ENCODE data around the gene TMEM9B. TPM values are rescaled to one million over a fixed set of nuclear protein-coding genes. Genes with fewer than 3 reads are reported as not detected.

TMEM9B gene
- polyA plus RNA-seq, 1 donor from 2014 or later, result 104 TPM

DNA sequence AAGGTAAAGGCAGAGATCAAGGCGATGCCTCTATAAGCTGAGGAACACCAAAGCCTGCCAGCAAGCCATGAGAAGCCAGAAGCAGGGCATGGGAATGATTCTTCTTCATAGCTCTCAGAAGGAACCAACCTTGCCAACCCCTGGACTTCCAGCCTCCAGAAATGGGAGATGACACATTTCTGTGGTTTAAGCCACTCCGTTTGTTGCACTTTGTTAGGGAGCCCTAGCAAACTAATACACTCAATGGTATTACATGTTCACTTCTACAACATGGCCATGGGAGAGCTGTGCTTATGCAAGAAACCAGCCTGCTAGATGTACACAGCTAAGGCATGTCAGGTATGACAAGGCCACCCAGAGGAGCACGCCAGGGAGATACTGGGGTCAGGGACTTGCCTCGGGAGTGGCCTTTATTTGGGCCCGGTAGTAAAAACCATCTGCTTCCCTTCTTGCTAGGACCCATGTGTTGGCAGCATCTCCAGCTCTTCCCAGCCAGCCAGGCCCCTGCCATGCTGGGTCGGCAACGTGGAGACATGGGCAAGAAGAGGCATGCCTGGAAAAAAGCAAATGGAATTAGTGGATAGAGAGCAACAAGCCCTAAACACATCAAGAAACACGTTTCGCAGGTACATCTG lies 35.1 kb downstream of the TMEM9B start:
- peaks cover 2% of the 10 kb centered on the region for H3K36me3 Mint-ChIP-seq
- no peaks in the 10 kb centered on the region for H3K9me3 Mint-ChIP-seq
- no peak overlapping the region for H3K4me3 Mint-ChIP-seq
- no peaks in the 10 kb centered on the region for H3K27me3 Mint-ChIP-seq
- no peak overlapping the region for H3K27ac Mint-ChIP-seq
- no peaks in the 10 kb centered on the region for H3K4me1 Mint-ChIP-seq

DNA sequence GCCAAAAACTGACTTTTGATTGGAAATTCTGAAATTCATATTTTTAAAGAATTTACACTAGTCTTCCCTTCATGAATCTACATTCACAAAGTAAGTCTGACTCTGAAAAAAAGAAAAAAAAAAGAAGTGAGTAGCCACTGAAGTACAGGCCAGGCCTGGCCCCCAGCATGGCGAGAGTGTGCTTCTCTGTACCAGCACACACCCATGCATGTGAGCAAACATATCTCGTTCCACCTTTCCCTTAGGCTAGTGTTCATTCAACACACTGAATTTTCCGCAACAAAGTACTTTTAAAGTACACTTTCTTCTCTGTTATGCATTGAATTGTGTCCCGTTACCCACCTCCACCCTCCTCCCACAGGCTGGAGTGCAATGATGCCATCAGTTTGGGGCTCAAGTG lies 36.0 kb downstream of the TMEM9B start:
- H3K4me1 Mint-ChIP-seq, result no peaks in the 10 kb centered on the region
- peaks cover 2% of the 10 kb centered on the region for H3K36me3 Mint-ChIP-seq
- no peaks in the 10 kb centered on the region for H3K9me3 Mint-ChIP-seq
- H3K27me3 Mint-ChIP-seq, result no peaks in the 10 kb centered on the region
- no peak overlapping the region for H3K4me3 Mint-ChIP-seq
- no peak overlapping the region for H3K27ac Mint-ChIP-seq

- no peaks in the 10 kb centered on the region for H3K4me1 Mint-ChIP-seq
Measured at GRCh38 chr11:8927233-8927632, 37.0 kb downstream of the TMEM9B start.

GRCh38 chr11:8926236-8926635 lies 38.0 kb downstream of the TMEM9B start:
- no peak overlapping the region for H3K4me3 Mint-ChIP-seq
- H3K36me3 Mint-ChIP-seq, result peaks cover 2% of the 10 kb centered on the region
- no peaks in the 10 kb centered on the region for H3K4me1 Mint-ChIP-seq
- H3K27me3 Mint-ChIP-seq, result no peaks in the 10 kb centered on the region
- no peaks in the 10 kb centered on the region for H3K9me3 Mint-ChIP-seq
- H3K27ac Mint-ChIP-seq, result no peak overlapping the region

More at GRCh38 chr11:8927233-8927632, 37.0 kb downstream of the TMEM9B start:
- no peaks in the 10 kb centered on the region for H3K9me3 Mint-ChIP-seq
- peaks cover 2% of the 10 kb centered on the region for H3K36me3 Mint-ChIP-seq
- H3K4me3 Mint-ChIP-seq, result no peak overlapping the region
- no peak overlapping the region for H3K27ac Mint-ChIP-seq
- H3K27me3 Mint-ChIP-seq, result no peaks in the 10 kb centered on the region

DNA sequence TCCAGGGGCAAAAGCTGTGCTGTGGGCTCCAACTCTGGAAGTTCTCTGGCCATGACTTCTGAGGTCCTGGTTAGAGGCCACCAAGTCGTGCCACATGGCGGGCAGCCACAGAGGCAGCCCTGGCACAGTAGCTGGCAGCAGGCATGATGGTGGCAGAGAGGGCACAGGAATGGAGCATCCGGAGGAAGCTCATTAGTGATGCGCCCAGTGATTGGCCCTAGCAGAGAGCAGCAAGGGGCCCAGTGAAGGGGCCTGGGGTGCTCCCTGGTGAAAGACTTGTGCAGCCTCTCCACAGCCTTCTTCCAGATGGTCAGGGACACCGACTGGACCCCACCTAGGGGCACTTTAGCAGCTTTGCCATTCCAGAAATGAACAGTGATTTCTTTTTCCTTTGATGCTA lies 38.5 kb downstream of the TMEM9B start:
- Mint-ChIP-seq H3K4me1 (no peaks in the 10 kb centered on the region), H3K36me3 (peaks cover 2% of the 10 kb centered on the region), H3K4me3 (no peak overlapping the region), H3K27ac (no peak overlapping the region), H3K27me3 (no peaks in the 10 kb centered on the region), H3K9me3 (no peaks in the 10 kb centered on the region)

DNA sequence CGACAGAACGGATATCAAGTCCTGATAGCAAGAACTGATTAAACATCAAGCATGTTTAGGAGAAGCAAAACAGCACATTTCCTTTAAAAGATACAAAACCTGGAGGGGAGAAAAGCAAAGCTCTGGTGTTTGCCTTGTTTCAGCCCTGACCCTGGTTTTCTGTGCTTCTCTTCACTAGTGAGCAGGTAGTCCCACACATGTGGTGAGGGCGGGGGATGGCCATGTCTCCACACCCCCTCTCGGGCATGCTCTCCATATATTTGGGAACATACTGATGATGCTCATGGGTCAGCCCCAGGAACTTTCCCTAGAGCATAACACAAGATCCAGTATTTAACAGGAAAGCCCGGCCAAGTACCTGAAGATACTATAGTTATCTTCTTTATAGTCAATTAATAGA lies 41.6 kb downstream of the TMEM9B start:
- Mint-ChIP-seq H3K9me3 (no peaks in the 10 kb centered on the region), H3K4me1 (no peaks in the 10 kb centered on the region), H3K27ac (no peak overlapping the region), H3K27me3 (no peaks in the 10 kb centered on the region), H3K4me3 (no peak overlapping the region), H3K36me3 (peaks cover 4% of the 10 kb centered on the region)

GRCh38 chr11:8917157-8917825 lies 47.0 kb downstream of the TMEM9B start:
- Mint-ChIP-seq H3K4me3 (no peak overlapping the region), H3K27me3 (no peaks in the 10 kb centered on the region), H3K4me1 (peaks cover 8 to 15% (median 12%) of the 10 kb centered on the region in 3 donors), H3K9me3 (no peaks in the 10 kb centered on the region), H3K36me3 (peaks cover 2% of the 10 kb centered on the region), H3K27ac (no peak overlapping the region)

GRCh38 chr11:8914661-8915018 lies 49.6 kb downstream of the TMEM9B start:
- Mint-ChIP-seq H3K36me3 (no peaks in the 10 kb centered on the region), H3K4me3 (peak overlapping the region in 2 of 4 donors; percentile 32 to 78), H3K27ac (peak overlapping the region in 1 of 3 donors; percentile 84), H3K27me3 (no peaks in the 10 kb centered on the region), H3K9me3 (no peaks in the 10 kb centered on the region), H3K4me1 (peaks cover 14 to 21% (median 16%) of the 10 kb centered on the region in 3 donors)

DNA sequence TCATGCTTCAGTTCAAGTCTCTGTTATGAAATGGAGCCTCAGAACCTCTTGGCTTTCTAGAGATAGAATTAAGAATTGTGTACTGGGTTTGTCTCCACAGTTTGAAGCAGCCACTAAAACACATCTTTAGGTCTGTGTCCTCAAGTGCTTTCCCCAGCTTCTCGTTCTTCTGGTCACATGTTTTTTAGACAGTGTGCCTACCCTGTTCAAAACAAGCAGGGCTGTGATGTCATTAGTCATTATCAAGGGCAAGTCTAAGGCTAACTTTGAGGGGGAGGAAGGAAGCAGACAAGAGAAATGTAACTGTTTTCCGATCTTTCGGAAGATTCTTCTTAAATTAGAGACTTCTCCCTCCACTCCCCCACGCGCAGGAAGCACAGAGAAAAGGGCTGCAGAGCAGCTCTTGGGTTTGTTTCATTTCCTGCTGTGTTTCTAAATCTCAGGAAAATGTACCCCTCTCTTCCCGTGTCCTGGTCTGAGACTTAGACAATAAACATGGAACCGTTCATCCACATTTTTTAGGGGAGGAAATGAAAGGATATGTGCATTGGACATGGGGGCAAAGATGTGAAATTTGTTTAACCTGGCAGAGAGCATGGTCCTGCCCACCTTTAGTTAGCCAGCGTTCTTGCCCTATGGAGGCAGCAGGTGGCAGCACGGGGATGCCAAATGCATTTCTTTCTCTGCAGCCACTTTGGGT lies 50.1 kb downstream of the TMEM9B start:
- H3K4me3 Mint-ChIP-seq, result peak overlapping the region; percentile 32 to 81 (median 68)
- no peaks in the 10 kb centered on the region for H3K27me3 Mint-ChIP-seq
- H3K9me3 Mint-ChIP-seq, result no peaks in the 10 kb centered on the region
- peaks cover 14 to 26% (median 16%) of the 10 kb centered on the region in 3 donors for H3K4me1 Mint-ChIP-seq
- H3K27ac Mint-ChIP-seq, result peak overlapping the region in 2 of 3 donors; percentile 55 to 84
- H3K36me3 Mint-ChIP-seq, result no peaks in the 10 kb centered on the region

- Mint-ChIP-seq H3K9me3 (no peaks in the 10 kb centered on the region), H3K36me3 (no peaks in the 10 kb centered on the region), H3K27ac (peak within 1 kb of the TSS; percentile 39 to 88 (median 44)), H3K27me3 (no peaks in the 10 kb centered on the region), H3K4me3 (peak within 1 kb of the TSS; percentile 89 to 97 (median 94)), H3K4me1 (peaks cover 19 to 42% (median 23%) of the 10 kb centered on the region in 3 donors)
Measured at GRCh38 chr11:8911029-8911823, 53.0 kb downstream of the TMEM9B start, which contains the start of gene AKIP1. Gene AKIP1 (plus strand): TSS chr11:8911189. CDS start chr11:8911450, 261 bp downstream.

GRCh38 chr11:8910649-8911026 lies 53.6 kb downstream of the TMEM9B start:
- H3K4me1 Mint-ChIP-seq, result peaks cover 19 to 42% (median 23%) of the 10 kb centered on the region in 3 donors
- H3K9me3 Mint-ChIP-seq, result no peaks in the 10 kb centered on the region
- H3K4me3 Mint-ChIP-seq, result peak overlapping the region; percentile 89 to 97 (median 94)
- H3K27me3 Mint-ChIP-seq, result no peaks in the 10 kb centered on the region
- peak overlapping the region in 1 of 3 donors; percentile 88 for H3K27ac Mint-ChIP-seq
- H3K36me3 Mint-ChIP-seq, result no peaks in the 10 kb centered on the region

GRCh38 chr11:8908099-8908498 lies 56.1 kb downstream of the TMEM9B start:
- Mint-ChIP-seq H3K36me3 (no peaks in the 10 kb centered on the region), H3K27ac (no peak overlapping the region), H3K4me1 (peaks cover 9 to 27% (median 15%) of the 10 kb centered on the region in 3 donors), H3K4me3 (peak overlapping the region in 1 of 4 donors; percentile 91), H3K27me3 (no peaks in the 10 kb centered on the region), H3K9me3 (no peaks in the 10 kb centered on the region)

GRCh38 chr11:8907116-8907515 lies 57.1 kb downstream of the TMEM9B start:
- H3K27ac Mint-ChIP-seq, result no peak overlapping the region
- peaks cover 0 to 2% (median 2%) of the 10 kb centered on the region in 3 donors for H3K9me3 Mint-ChIP-seq
- peaks cover 9 to 27% (median 15%) of the 10 kb centered on the region in 3 donors for H3K4me1 Mint-ChIP-seq
- peak overlapping the region in 1 of 4 donors; percentile 59 for H3K4me3 Mint-ChIP-seq
- H3K27me3 Mint-ChIP-seq, result no peaks in the 10 kb centered on the region
- H3K36me3 Mint-ChIP-seq, result peaks cover 3% of the 10 kb centered on the region

GRCh38 chr11:8905528-8906165 lies 58.6 kb downstream of the TMEM9B start:
- peaks cover 2 to 4% (median 2%) of the 10 kb centered on the region in 3 donors for H3K9me3 Mint-ChIP-seq
- H3K4me3 Mint-ChIP-seq, result peak overlapping the region in 1 of 4 donors; percentile 50
- peaks cover 8 to 27% (median 15%) of the 10 kb centered on the region in 3 donors for H3K4me1 Mint-ChIP-seq
- peaks cover 2% of the 10 kb centered on the region for H3K27me3 Mint-ChIP-seq
- H3K36me3 Mint-ChIP-seq, result peaks cover 6% of the 10 kb centered on the region
- H3K27ac Mint-ChIP-seq, result no peak overlapping the region
